Activated naive CD4-positive, alpha-beta T cell treated with anti-CD3 and anti-CD28 coated beads, Interleukin-2, amount 50 U/mL, for 24 hours (primary cell): ENCODE data around the gene ZNF668.
"Not testable (repeated sequence)": the region's sequence is repeated elsewhere in the genome, so short reads cannot be mapped to it uniquely, and the experiment has no call there.

Experiments
- H3K27ac Mint-ChIP-seq: one replicate; pipeline ENCODE4 v1.8.0; 2021; ENCODE audit warnings: mild to moderate bottlenecking, mixed read lengths
- H3K27me3 Mint-ChIP-seq: one replicate; pipeline ENCODE4 v1.8.0; 2021; ENCODE audit warnings: mixed read lengths
- H3K36me3 Mint-ChIP-seq: one replicate; pipeline ENCODE4 v1.8.0; 2021; ENCODE audit warnings: mixed read lengths
- H3K4me1 Mint-ChIP-seq: one replicate; pipeline ENCODE4 v1.8.0; 2021; ENCODE audit warnings: mixed read lengths
- H3K4me3 Mint-ChIP-seq: one replicate; pipeline ENCODE4 v1.8.0; 2021; ENCODE audit warnings: mild to moderate bottlenecking, mixed read lengths
- H3K9me3 Mint-ChIP-seq: one replicate; pipeline ENCODE4 v1.8.0; 2021; ENCODE audit warnings: mixed read lengths

The ZNF668 gene

DNA sequence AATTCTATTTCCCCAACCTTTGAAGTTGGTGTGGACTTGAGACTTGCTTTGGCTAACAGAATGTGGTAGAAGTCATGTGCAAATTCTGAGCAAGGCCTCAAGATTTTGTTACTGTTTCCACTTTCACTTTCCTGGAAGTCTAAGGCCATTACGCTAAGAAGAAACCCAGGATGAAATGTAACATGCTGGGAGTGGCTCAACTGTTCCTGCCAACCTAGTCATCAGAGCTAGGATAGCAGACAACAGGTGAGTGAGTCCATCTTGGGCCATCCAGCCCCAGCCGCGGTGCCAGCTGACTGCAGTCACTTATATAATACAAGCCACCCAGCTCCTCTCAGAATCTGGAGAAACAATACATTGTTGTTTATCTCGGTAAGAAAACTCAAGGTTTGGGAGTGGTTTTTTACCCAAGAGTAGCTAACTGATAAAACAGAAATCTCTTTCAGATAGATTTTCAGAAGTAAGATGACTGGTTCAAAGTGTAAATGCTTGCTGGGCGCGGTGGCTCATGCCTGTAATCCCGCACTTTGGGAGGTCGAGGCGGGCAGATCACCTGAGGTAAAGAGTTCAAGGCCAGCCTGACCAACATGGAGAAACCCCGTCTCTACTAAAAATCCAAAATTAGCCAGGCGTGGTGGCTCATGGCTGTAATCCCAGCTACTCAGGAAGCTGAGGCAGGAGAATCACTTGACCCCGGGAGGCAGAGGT, 51.3 kb downstream of the ZNF668 start:
- no peaks in the 10 kb centered on the region for H3K36me3 Mint-ChIP-seq
- no peak overlapping the region for H3K4me3 Mint-ChIP-seq
- H3K9me3 Mint-ChIP-seq: no peaks in the 10 kb centered on the region
- no peaks in the 10 kb centered on the region for H3K4me1 Mint-ChIP-seq
- H3K27ac Mint-ChIP-seq: no peak overlapping the region
- no peaks in the 10 kb centered on the region for H3K27me3 Mint-ChIP-seq

DNA sequence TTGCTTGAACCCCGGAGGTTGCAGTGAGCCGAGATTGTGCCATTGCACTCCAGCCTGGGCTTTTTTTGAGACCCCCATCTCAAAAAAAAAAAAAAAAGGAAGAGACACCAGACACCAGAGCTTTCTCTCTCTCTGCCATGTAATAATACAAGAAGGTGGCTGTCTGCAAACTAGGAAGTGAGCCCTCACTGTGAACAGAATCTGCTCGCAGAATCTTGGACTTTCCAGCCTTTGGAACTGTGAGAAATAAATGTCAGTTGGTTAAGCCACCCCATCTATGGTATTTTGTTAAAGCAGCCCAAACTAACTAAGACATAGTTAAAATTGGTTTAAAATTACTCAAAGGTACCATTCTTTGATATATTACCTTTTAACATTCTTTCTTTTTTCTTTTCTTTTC, 53.5 kb downstream of the ZNF668 start:
- Mint-ChIP-seq H3K4me1 (no peaks in the 10 kb centered on the region), H3K27ac (no peak overlapping the region), H3K4me3 (no peak overlapping the region), H3K9me3 (no peaks in the 10 kb centered on the region), H3K36me3 (no peaks in the 10 kb centered on the region), H3K27me3 (no peaks in the 10 kb centered on the region)

GRCh38 chr16:31017756-31018155, 56.3 kb downstream of the ZNF668 start:
- H3K27me3 Mint-ChIP-seq, H3K4me1 Mint-ChIP-seq, H3K4me3 Mint-ChIP-seq, H3K9me3 Mint-ChIP-seq, H3K27ac Mint-ChIP-seq, H3K36me3 Mint-ChIP-seq: not testable (repeated sequence)

DNA sequence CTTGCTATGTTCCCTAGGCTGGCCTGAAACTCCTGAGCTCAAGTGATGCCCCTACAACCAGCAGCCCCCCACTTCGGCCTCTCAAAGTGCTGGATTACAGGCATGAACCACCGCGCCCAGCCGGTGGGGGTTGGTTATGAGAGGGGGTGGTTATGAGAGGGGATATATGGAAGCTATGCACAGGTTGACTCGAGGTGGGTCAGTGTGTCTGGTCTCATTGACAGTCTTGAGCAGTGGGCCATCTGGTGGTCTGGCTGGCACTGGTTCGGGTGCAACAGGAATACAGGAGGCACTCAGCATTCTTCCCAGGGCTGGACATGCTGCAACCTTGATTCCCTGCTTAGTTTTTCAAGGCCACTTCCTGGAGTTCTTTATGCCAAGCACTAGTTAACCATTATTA, 58.0 kb downstream of the ZNF668 start:
- Mint-ChIP-seq H3K27ac (no peak overlapping the region), H3K9me3 (no peaks in the 10 kb centered on the region), H3K4me3 (no peak overlapping the region), H3K4me1 (peaks cover 19% of the 10 kb centered on the region), H3K36me3 (no peaks in the 10 kb centered on the region), H3K27me3 (peaks cover 1% of the 10 kb centered on the region)

DNA sequence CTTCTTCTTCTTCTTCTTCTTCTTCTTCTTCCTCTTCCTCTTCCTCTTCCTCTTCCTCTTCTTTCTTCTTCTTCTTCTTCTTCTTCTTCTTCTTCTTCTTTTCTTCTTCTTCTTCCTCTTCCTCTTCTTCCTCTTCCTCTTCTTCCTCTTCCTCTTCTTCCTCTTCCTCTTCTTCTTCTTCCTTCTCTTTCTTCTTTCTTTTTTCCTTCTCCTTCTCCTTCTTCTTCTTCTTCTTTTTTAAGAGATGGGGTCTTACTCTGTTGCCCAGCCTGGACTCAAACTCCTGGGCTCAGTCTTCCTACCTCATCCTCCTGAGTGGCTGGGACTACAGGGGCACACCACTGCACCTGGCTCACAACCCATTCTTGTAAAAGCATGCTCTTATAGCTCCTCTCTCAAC, 60.7 kb downstream of the ZNF668 start:
- H3K36me3 Mint-ChIP-seq, H3K27me3 Mint-ChIP-seq, H3K9me3 Mint-ChIP-seq, H3K4me3 Mint-ChIP-seq: not testable (repeated sequence)
- Mint-ChIP-seq H3K4me1 (peaks cover 28% of the 10 kb centered on the region), H3K27ac (peak overlapping the region; percentile 71)

DNA sequence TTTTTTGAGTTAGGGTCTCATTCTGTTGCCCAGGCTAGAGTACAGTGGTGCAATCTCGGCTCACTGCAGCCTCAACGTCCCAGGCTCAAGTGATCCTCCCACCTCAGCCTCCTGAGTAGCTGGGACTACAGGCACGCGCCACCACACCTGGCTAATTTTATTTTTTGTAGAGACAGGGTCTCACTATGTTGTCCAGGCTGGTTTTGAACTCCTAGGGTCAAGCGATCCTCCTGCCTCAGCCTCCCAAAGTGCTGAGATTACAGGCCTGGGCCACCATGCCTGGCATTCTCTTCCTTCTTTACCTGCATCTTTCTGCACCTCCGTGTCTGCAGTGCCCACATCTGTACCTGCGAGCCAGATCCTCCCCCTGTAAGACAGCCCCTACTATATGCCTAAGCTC, 62.2 kb downstream of the ZNF668 start:
- H3K4me1 Mint-ChIP-seq: peaks cover 28% of the 10 kb centered on the region
- not testable (repeated sequence) for H3K9me3 Mint-ChIP-seq, H3K27me3 Mint-ChIP-seq, H3K36me3 Mint-ChIP-seq
- H3K27ac Mint-ChIP-seq: peak overlapping the region; percentile 23
- peak overlapping the region; percentile 80 for H3K4me3 Mint-ChIP-seq
